ENCODE data around the gene GLI3.
A peak's percentile ranks its signal among the peaks of the same experiment; 100 is the strongest.

GLI3 gene

GRCh38 chr7:42105554-42106358 is 131.3 kb downstream of the GLI3 start:
- DNase-seq (ENCODE audit: low spot score), result no peak

DNA sequence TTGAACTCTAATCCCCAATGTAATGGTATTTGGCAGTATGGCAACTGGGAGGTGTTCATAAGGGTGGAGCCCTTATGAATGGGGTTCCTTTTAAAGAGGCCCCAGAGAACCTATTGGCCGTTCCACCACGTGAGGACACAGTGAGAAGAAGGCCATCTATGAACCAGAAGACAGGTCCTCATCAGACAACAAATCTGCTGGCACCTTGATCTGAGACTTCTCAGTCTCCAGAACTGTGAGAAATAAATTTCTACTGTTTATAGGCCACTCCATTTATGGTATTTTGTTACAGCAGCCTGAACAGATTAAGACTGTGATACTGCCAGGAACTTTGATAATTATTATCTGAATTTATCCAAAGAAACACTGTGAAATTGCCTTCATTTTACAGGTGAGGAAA is 132.3 kb downstream of the GLI3 start:
- DNase-seq (ENCODE audit: low spot score), result no peak

DNA sequence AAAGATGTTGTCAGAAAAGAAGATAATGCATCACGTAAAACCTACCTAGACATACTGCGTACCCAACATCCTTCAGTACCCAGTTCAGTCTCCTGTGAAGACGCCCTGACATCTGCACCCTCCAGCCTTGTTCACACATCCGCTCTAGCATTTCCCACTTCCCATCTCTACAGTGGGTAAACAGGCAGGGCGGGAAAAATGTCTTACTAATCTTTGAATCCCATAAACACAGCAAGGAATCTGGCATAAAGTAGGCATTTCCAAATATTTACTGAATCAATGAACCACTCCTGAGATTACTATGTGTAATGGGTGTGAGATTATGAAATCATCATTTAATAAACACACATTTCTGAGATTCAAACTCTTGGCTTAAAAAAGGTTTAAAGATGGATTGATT is 132.8 kb downstream of the GLI3 start:
- no peak for DNase-seq (ENCODE audit: low spot score)

- no peak for DNase-seq (ENCODE audit: low spot score)
Measured at GRCh38 chr7:42103456-42103855, 133.6 kb downstream of the GLI3 start.

DNA sequence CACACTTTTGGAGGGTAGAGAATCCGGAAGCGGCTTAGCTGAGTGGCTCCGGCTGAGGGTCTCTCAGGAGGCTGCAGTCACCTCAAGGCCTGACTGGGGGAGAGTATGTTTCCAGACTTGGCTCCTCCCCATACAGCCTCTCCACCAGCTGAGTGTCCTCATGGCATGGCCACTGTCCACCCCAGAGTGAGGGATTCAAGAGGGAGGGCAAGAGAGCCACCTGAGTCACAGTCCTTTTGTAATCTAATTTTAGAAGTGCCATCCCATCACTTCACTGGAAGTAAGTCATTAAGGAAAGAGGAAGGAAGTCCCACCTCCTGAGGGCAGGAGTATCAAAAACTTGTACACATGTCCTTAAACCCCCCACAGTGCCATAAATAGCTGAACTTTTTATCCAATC is 134.0 kb downstream of the GLI3 start:
- no peak for DNase-seq (ENCODE audit: low spot score)

GRCh38 chr7:42102301-42102700 is 134.7 kb downstream of the GLI3 start:
- DNase-seq (ENCODE audit: low spot score), result no peak

GRCh38 chr7:42100156-42100508 is 136.9 kb downstream of the GLI3 start:
- no peak for DNase-seq (ENCODE audit: low spot score)

- DNase-seq (ENCODE audit: low spot score), result no peak
Measured at GRCh38 chr7:42099470-42100155, 137.4 kb downstream of the GLI3 start.

GRCh38 chr7:42099066-42099465 is 137.9 kb downstream of the GLI3 start:
- DNase-seq (ENCODE audit: low spot score), result no peak

GRCh38 chr7:42097752-42098151 is 139.3 kb downstream of the GLI3 start:
- DNase-seq (ENCODE audit: low spot score), result no peak

GRCh38 chr7:42096681-42097561 is 140.1 kb downstream of the GLI3 start:
- no peak for DNase-seq (ENCODE audit: low spot score)

- no peak for DNase-seq (ENCODE audit: low spot score)
Measured at GRCh38 chr7:42096268-42096667, 140.7 kb downstream of the GLI3 start.

- no peak for DNase-seq (ENCODE audit: low spot score)
Measured at GRCh38 chr7:42095791-42096190, 141.2 kb downstream of the GLI3 start.

DNA sequence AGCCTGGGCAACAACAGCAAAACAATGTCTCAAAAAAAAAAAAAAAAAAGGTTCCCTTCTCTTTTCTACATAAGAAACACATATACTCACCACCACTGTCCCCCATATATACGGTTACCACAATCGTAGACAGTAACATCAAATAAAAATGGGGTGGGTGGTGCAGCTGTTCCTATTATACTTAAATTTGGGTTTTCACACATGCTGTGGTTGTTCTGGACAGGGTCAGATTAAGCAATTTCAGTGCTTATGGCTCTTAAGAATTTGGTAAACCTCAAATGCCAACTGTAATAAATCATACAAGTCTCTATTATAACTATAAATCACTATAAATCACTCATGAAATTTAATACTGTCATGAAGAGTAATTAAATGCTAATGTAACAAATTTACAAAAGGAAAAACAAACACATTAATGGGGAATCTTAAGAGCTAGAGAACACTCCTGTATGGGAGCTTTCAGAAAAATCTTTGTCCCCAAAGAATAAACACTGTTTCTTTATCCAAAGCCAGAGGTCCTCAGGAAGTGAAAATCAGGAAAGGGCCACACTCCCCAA is 143.6 kb downstream of the GLI3 start:
- DNase-seq (ENCODE audit: low spot score), result no peak

GRCh38 chr7:42091461-42092291 is 145.3 kb downstream of the GLI3 start:
- DNase-seq (ENCODE audit: low spot score), result peak; percentile 67

GRCh38 chr7:42090806-42091205 is 146.2 kb downstream of the GLI3 start:
- DNase-seq (ENCODE audit: low spot score), result no peak

DNA sequence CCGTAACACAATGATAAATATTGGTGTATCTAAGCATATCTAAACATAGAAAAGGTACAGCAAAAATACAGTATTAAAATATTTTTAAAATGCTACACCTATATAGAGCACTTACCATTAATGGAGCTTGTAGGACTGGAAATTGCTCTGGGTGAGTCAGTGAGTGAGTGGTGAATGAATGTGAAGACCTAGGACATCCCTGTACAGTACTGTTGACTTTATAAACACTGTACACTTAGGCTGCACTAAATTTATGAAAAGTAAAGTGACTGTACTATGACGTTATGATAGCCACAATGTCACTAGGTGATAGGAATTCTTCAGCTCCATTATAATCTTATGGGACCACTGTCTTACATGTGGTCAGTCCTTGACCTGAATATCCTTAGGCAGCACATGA is 147.0 kb downstream of the GLI3 start:
- DNase-seq (ENCODE audit: low spot score), result no peak

- no peak for DNase-seq (ENCODE audit: low spot score)
Measured at GRCh38 chr7:42087616-42088015, 149.4 kb downstream of the GLI3 start.

- DNase-seq (ENCODE audit: low spot score), result no peak
Measured at GRCh38 chr7:42085531-42085930, 151.5 kb downstream of the GLI3 start.

DNA sequence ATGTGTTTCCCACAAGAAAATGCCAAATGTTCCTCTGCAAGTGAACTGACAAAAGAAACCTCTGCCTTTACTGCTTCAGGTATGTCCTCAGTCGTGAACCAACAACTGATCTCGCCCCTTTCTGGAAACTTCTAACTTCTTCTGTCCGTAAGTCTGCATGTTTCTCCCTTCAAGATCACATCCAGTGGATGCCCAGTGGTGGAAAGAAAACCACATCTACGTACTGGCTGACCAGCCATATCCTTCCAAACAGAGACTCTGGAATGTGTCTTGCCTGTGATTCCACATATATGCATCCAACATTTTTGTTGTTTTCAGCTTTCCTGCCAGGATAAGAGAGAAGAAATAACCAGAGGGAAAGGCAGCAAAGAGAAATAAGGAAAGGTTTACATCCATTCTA is 152.7 kb downstream of the GLI3 start:
- DNase-seq (ENCODE audit: low spot score), result no peak

- DNase-seq (ENCODE audit: low spot score), result no peak
Measured at GRCh38 chr7:42083284-42083683, 153.7 kb downstream of the GLI3 start.

DNA sequence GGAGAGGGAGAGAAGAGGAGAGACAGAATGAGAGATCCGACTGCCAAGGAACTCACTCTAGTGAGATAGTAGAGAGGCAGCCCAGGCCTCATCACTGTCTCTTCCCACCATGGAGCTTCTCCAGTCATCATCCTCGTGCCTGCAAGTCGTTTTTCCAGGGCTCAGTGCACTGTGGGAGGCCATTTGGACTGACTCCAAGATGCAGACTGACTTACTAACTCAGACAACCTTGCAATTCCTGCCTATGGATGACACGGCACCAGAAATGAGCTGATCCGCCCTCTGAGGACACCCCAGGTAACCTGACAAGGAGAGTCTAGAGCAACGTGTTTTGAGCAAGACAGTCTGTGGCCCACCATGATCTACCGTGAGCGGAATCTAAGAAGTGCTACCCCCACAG is 154.9 kb downstream of the GLI3 start:
- DNase-seq (ENCODE audit: low spot score), result no peak

Data from iPS-NIHi11 (cell line).